Tibial artery (tissue), 4 donors: ENCODE measurements around the gene MINDY4.

Experiments
- DNase-seq, 2 donors: peaks; one replicate each; pipeline ENCODE4 v3.0.0-alpha.2; 2019
- H3K27ac ChIP-seq, 2 donors: fragments of 200-600 bp; sonication (generic) in 1 of 2; 1 replicate in 1 of 2; 2 replicates in 1 of 2; pipeline ENCODE4 v1.5.1; 2018 to 2019; ENCODE audit warnings: mild to moderate bottlenecking in 1 of 2
- H3K27me3 ChIP-seq, 2 donors: fragments of 200-600 bp; sonication (generic) in 1 of 2; one replicate each; pipeline versions ENCODE4 v1.5.1 to v1.6.0; 2016 to 2019
- H3K36me3 ChIP-seq, 3 donors: fragments of 200-600 bp; sonication (generic) in 2 of 3; one replicate each; pipeline ENCODE4 v1.5.1; 2016 to 2019; ENCODE audit warnings: mild to moderate bottlenecking in 2 of 3
- H3K4me1 ChIP-seq, 4 donors: fragments of 200-600 bp; sonication (generic) in 2 of 4; 1 replicate in 3 of 4; 2 replicates in 1 of 4; pipeline ENCODE4 v1.5.1; 2016 to 2019
- H3K4me3 ChIP-seq, 2 donors: fragments of 200-600 bp; sonication (generic) in 1 of 2; 1 replicate in 1 of 2; 2 replicates in 1 of 2; pipeline ENCODE4 v1.5.1; 2018 to 2019; ENCODE audit warnings: mild to moderate bottlenecking in 2 of 2
- H3K9me3 ChIP-seq, 3 donors: fragments of 200-600 bp; sonication (generic) in 1 of 3; one replicate each; pipeline ENCODE4 v1.5.1; 2016 to 2019
- CTCF ChIP-seq, 2 experiments: fragments of 200-600 bp in 1 of 2; fragments of 450-650 bp in 1 of 2; IDR thresholded peaks; one replicate each; pipeline ENCODE4 v1.5.1; 2017 to 2019; ENCODE audit warnings: antibody characterized with exemption in 2 of 2, mild to moderate bottlenecking in 1 of 2, moderate library complexity in 1 of 2
- intact Hi-C: fragments of 100-400 bp; cut with DNase I; formaldehyde crosslinking; loops from one replicate; pipeline ENCODE4 v1.15.0; 2023; ENCODE audit warnings: low total_unique reads

Gene MINDY4

GRCh38 chr7:30915751-30916150, 144.5 kb downstream of the MINDY4 start:
- no peak for TF ChIP-seq CTCF (IDR thresholded peaks at IDR 0.05)
- Histone ChIP-seq H3K9me3 (no peaks in the 10 kb centered on the region), H3K27me3 (no peaks in the 10 kb centered on the region), H3K36me3 (no peaks in the 10 kb centered on the region), H3K4me1 (peaks cover 0 to 100% (median 91%) of the 10 kb centered on the region in 4 donors), H3K27ac (peak overlapping the region; percentile 87 to 92), H3K4me3 (peak overlapping the region; percentile 56 to 59)
- DNase-seq: no peak
- intact Hi-C loops: loop anchor here (2.0 kb wide), 1 partner anchor 103 kb away; no protein-coding TSS in a partner anchor

GRCh38 chr7:30916255-30916654, 145.0 kb downstream of the MINDY4 start:
- no peaks in the 10 kb centered on the region for H3K36me3 ChIP-seq
- H3K27ac ChIP-seq: peak overlapping the region; percentile 87 to 92
- DNase-seq: no peak
- no peaks in the 10 kb centered on the region for H3K9me3 ChIP-seq
- no peak for TF ChIP-seq CTCF (IDR thresholded peaks at IDR 0.05)
- intact Hi-C loops: loop anchor here (2.0 kb wide), 1 partner anchor 103 kb away; no protein-coding TSS in a partner anchor
- H3K4me1 ChIP-seq: peaks cover 0 to 100% (median 90%) of the 10 kb centered on the region in 4 donors
- peak overlapping the region; percentile 56 to 59 for H3K4me3 ChIP-seq
- H3K27me3 ChIP-seq: no peaks in the 10 kb centered on the region

- no peak for TF ChIP-seq CTCF (IDR thresholded peaks at IDR 0.05)
- no peaks in the 10 kb centered on the region for H3K27me3 ChIP-seq
- H3K27ac ChIP-seq: peak overlapping the region; percentile 87 to 92
- peaks cover 0 to 100% (median 91%) of the 10 kb centered on the region in 4 donors for H3K4me1 ChIP-seq
- intact Hi-C loops: loop anchor here (2.0 kb wide), 1 partner anchor 104 kb away; no protein-coding TSS in a partner anchor
- H3K9me3 ChIP-seq: no peaks in the 10 kb centered on the region
- peak overlapping the region; percentile 56 to 59 for H3K4me3 ChIP-seq
- peaks cover 0 to 3% (median 0%) of the 10 kb centered on the region in 3 donors for H3K36me3 ChIP-seq
- DNase-seq: no peak
These were observed 145.6 kb downstream of the MINDY4 start for GRCh38 chr7:30916767-30917166.

GRCh38 chr7:30917216-30917893, 146.1 kb downstream of the MINDY4 start:
- DNase-seq: peak in 1 of 2 donors; percentile 43
- intact Hi-C loops: loop anchor here (2.0 kb wide), 1 partner anchor 105 kb away; no protein-coding TSS in a partner anchor
- H3K9me3 ChIP-seq: no peaks in the 10 kb centered on the region
- TF ChIP-seq CTCF (IDR thresholded peaks at IDR 0.05): no peak
- H3K4me1 ChIP-seq: peaks cover 0 to 100% (median 91%) of the 10 kb centered on the region in 4 donors
- H3K27me3 ChIP-seq: no peaks in the 10 kb centered on the region
- H3K27ac ChIP-seq: peak overlapping the region; percentile 87 to 92
- peak overlapping the region in 1 of 2 donors; percentile 59 for H3K4me3 ChIP-seq
- H3K36me3 ChIP-seq: peaks cover 1 to 9% (median 5%) of the 10 kb centered on the region in 3 donors

- Histone ChIP-seq H3K27me3 (no peaks in the 10 kb centered on the region), H3K4me3 (no peak overlapping the region), H3K27ac (peak overlapping the region; percentile 87 to 92), H3K36me3 (peaks cover 7 to 22% (median 18%) of the 10 kb centered on the region in 3 donors), H3K9me3 (no peaks in the 10 kb centered on the region), H3K4me1 (peaks cover 0 to 87% (median 80%) of the 10 kb centered on the region in 4 donors)
- intact Hi-C loops: no loop called here
- TF ChIP-seq CTCF (IDR thresholded peaks at IDR 0.05): no peak
- peak; percentile 24 to 85 for DNase-seq
These were observed 147.5 kb downstream of the MINDY4 start for GRCh38 chr7:30918676-30919075.
